Activated T-cell treated with anti-CD3 and anti-CD28 coated beads for 4 hours (primary cell): ENCODE data around the gene LAGE3.

Source experiments
- DNase-seq: peaks from one replicate; pipeline ENCODE4 v3.0.0-alpha.2; 2020

Gene LAGE3, protein sequence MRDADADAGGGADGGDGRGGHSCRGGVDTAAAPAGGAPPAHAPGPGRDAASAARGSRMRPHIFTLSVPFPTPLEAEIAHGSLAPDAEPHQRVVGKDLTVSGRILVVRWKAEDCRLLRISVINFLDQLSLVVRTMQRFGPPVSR

DNA sequence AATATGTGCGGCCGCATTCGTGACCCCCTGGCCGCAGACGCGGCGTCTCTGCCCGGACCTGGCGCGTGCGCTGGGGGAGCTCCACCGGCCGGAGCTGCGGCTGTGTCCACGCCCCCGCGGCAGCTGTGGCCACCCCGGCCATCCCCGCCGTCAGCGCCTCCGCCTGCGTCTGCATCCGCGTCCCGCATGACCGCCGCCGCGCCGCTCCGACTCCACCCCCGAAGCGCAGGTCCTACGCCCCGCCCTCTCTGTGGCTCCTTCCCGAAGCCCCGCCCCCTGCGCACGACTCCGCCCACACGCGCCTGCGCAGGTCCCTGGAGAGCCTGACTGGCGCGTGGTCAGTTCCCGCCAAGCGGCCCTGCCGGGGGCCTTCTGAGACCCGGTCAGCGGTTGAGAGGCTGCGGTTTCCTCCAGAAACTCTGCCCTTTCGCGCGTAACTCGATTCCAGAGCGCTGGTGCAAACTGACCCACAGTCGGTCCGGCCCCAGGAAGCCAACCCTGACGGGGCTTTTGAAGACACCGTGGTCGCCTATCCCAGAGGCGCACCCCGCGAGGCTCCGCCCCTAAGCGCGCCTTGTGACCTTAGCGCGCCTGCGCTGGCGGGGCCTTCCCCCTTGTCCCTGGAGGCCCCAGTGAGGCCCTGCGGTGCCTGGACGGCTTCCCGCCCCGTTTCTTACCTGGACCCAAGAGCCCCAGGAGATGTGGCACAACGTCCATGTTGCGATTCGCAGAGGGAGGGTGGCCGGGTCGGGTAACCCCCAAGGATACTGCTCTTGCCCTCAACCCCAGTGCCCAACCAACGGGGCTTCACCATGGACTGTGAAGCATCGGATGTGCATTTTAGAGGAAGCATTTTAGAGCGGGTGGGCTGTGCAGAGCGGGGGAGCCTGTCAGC is at the start of gene LAGE3:
LAGE3 (minus strand) TSS at position 554 of the 895 bp plus-strand sequence; CDS start at position 188, 366 bp downstream.
- peak; percentile 93 for DNase-seq

GRCh38 chrX:154526901-154527675 is 48.0 kb upstream of the LAGE3 start:
- peak; percentile 36 for DNase-seq

DNA sequence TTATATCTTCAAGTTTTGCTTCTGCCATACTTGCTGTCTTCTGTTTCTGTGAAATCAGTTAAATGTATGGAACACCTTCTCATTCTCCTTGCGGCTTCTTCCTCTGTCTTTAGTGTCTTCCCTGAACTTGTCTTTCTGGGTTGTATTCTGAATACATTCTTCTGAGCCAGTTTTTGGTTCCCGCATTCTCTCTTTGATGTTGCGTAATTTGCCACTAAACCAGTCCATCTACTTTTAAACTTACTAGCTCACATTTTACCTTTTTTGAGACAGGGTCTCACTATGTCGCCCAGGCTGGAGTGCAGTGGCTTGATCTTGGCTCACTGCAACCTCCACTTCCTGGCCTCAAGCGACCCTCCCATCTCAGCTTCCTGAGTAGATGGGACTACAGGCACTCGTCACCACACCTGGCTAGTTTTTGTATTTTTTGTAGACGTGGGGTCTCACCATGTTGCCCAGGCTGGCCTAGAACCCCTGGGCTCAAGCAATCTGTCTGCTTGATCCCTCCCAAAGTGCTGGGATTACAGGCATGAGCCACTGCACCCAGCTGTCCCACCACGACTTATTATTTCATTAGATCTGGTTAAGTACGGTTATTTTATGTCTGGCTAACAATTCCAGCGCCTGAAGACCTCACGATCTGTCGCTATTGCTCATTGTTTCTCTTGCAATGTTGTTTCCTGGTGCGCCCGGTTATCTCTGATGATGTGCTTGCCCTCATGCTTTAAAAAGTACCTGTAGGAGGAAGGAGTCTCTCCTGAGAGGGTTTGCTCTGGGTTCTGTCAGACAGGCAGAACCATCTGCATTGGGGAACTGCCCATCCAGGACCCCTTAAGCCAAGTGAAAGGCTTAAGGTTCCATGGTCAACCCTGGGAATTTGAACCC is 46.8 kb upstream of the LAGE3 start:
- DNase-seq: no peak

DNA sequence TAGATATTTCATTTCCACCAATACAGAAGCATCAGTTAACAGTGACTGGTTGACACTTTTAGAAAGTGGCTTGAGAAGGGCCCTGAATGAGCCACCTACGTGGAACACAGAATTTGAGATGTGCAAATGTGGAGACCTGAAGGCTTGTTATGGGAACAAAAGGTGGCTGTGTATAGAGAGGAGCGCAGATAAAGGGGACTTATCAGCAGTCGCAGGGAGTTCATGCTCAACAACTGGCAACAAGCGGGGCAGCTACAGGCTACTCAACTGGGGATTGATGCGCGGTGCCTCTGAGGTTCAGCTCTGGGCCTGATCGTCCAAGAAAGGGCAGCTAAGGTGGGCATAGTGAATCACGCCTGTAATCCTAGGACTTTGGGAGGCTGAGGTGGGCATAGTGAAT is 40.3 kb upstream of the LAGE3 start:
- no peak for DNase-seq

GRCh38 chrX:154517101-154517781 is 38.2 kb upstream of the LAGE3 start:
- DNase-seq: no peak

- DNase-seq: no peak
Observed at GRCh38 chrX:154516656-154517100, 37.6 kb upstream of the LAGE3 start.

DNA sequence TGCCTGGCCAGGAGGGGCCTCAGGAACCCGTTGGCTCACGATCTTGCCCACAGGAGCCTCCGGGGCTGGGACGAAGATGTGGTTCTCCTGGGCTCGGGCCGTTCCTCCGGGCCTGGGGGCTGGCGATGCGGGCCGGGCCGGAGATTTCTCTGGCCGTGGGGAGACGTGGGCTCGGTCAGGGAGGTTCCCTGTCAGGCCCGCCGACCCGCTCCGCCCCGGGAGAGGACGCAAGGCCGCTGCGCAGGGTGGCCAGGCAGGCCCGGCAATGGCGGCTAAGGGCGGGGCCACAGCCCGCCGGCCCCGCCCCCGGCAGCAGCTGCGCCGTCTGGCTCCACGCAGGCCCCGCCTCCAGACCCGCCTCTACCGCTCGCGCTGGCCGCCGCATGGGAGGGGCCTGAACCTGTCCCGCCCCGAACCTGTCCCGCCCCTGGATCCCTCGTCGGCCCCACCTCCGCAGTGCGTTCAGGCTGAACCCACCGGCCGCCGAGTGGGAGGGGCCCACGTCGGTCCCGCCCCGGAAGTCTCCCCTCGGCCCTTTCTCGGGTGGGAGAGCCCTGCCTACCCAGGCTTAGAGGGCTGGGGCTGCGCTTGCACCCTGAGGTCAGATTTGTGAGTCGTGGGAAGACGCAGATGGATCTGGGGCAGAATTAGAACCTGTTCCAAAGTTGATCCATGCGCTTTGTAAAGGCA is 37.0 kb upstream of the LAGE3 start, which contains the start of gene FAM3A:
FAM3A (minus strand) TSS at position 267 of the 690 bp plus-strand sequence. CDS start 460 bp downstream, outside the sequence.
- DNase-seq: peak; percentile 86

- DNase-seq: no peak
Observed at GRCh38 chrX:154515090-154515965, 36.2 kb upstream of the LAGE3 start.

- no peak for DNase-seq
Observed at GRCh38 chrX:154513716-154514115, 34.6 kb upstream of the LAGE3 start.

DNA sequence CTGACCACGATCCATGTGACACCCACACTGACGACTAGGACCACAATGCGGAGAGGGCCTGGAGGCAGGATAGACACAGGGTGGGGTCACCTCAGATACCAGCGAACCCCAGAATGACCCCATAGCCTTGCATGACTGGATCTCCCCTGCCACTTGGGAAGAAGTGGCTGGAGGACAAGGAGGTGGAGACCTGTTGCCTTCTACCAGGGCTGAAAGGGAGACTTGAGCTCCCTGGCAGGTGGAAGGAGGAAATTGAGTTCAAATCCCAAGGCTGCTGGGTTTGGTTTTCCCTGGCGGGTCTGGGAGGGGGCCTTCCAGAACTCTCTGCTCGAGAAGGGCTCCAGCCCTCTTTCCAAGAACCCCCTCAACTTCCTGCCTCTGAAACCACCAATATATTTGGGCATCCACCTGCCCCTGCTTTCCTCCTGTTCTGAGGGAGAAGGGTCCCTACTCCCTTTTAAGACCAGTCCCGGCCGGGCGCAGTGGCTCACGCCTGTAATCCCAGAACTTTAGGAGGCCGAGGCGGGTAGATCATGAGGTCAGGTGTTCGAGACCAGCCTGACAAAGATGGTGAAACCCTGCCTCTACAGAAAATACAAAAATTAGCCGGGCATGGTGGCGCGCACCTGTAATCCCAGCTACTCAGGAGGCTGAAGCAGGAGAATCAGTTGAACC is 33.9 kb upstream of the LAGE3 start:
- no peak for DNase-seq

DNA sequence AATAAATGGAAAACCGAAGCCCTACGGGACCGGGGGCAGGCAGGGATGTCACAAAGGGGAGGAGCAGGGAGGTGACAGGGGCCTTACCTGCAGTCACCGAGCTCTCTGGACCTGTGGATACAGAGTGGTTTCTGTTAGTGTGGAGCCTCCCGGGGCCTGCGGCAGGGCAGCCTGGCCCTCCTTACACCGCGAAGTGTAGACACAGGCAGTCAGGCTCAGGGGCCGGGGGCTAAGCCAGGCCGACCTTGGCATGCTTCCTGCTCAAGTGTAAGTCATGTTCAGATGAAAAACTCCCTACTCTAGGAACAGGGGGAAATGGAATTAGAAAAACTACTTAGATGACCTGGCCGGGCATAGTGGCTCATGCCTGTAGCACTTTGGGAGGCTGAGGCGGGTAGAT is 32.7 kb upstream of the LAGE3 start:
- no peak for DNase-seq

DNA sequence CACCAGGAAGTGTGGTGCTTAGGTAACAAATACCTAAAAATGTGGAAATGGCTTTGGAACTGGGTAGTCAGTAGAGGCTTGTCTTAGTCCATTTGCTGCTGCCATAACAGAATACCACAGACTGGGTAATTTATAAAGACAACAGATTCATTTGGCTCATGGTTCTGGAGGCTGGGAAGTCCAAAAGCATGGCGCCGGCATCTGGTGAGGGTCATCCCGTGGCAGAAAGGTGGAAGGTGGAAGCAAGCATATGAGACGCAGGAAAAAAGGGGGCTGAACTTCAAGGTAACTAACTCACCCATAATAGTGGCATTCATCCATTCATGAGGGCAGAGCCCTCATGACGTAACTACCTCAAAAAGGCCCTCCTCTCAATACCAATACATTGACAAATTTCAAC is 30.4 kb upstream of the LAGE3 start:
- no peak for DNase-seq

DNA sequence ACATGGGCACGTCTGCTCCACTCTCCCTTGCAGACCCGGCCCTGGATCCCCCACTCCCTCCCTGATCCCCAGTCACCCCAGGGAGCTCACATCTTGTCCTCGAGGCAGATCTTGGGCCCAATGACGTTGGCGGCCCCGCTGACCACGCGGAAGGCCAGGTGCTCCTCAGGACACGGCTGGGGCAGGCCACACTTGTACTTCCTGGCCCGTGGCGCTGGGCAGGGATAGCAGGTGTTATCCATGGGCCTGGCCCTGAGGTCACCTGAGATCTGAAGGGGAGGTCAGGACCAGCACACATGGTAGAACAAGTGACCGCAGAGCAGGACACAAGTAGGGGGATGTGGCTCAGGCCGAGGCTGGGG is 29.3 kb upstream of the LAGE3 start:
- DNase-seq: no peak

DNA sequence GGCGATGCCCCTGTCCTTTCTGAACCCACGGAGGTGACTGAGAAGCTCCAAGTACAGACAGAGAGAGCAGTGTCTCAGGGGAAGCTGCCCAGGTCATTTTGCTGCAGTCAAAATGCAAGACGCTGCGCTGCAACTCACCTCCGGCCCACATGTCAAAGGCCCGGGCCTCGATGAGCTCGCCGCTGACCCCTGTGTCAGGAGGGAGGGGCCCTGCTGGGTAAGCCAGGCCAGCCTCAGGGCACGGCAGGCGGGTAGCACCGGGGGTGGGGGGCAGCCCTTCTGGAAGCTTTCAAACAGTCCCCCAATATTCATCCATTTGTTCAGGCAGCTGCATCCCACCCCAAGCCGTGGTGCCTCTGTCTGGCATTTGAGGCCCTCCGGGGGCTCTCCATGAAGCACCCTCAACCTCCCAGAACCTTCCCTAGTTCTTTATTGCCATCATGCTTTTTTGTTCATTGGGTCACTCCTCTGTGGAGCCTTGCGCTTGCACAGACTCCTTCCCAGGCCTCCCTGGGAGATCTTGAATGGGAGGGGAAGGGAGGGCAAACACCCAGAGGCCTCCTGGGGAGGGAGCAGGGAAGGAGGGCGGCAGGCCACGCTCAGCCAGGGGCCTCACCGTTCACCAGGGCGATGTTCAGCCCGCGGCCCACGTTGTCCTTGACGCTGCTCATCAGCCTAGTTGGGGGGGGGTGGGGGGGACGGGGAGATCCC is 28.7 kb upstream of the LAGE3 start:
- DNase-seq: no peak

- no peak for DNase-seq
Observed at GRCh38 chrX:154506483-154507332, 27.6 kb upstream of the LAGE3 start.

GRCh38 chrX:154505734-154506133 is 26.7 kb upstream of the LAGE3 start:
- no peak for DNase-seq

DNA sequence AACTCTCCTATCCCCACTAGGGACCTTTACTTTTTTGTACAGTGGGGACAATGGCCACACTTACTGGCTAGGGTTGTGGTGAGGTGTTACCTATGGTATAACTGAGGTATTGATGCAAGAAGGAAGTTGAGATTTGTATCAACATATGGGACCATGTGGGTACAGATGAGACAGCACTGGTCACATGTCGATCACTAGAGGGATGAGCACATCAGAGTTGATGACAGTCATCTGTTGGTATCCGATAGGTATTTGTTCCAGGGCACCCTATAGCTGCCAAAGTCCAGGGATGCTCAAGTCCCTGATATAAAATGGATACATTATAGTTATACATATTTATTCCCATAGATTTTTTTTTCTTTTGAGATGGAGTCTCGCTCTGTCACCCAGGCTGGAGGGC is 23.9 kb upstream of the LAGE3 start:
- no peak for DNase-seq

GRCh38 chrX:154502098-154502497 is 23.0 kb upstream of the LAGE3 start:
- DNase-seq: no peak
